ENCODE measurements around the gene TLE2.
"Not testable (repeated sequence)": the region's sequence is repeated elsewhere in the genome, so short reads cannot be mapped to it uniquely, and the experiment has no call there.

TLE2 gene

DNA sequence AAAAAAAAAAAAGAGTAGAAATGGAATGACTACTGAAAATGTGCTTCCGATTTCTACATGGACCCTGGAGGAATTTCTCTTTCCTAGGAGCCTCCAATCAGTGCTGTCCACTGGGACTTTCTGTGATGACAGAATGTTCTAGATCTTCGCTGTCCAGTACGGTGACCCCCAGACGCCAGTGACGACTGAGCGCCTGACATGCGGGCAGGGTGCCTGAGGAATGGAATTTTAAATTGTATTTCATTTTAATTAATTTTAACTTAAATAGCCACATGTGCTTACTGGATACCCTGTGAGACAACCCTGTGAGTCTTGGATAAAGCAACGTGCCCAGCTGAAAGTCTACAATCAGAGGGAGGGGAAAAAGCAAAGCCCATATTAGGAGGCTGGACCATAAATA, 55.9 kb downstream of the TLE2 start:
- in situ Hi-C loops (cut with MboI; ENCODE audit: low sequenced_read_pairs, unreplicated experiment), result no loop called here
- TF ChIP-seq CTCF (IDR thresholded peaks at IDR 0.05; ENCODE audit: borderline replicate concordance, control extremely low read depth, extremely low read depth, insufficient read depth, missing control alignments), result no peak

DNA sequence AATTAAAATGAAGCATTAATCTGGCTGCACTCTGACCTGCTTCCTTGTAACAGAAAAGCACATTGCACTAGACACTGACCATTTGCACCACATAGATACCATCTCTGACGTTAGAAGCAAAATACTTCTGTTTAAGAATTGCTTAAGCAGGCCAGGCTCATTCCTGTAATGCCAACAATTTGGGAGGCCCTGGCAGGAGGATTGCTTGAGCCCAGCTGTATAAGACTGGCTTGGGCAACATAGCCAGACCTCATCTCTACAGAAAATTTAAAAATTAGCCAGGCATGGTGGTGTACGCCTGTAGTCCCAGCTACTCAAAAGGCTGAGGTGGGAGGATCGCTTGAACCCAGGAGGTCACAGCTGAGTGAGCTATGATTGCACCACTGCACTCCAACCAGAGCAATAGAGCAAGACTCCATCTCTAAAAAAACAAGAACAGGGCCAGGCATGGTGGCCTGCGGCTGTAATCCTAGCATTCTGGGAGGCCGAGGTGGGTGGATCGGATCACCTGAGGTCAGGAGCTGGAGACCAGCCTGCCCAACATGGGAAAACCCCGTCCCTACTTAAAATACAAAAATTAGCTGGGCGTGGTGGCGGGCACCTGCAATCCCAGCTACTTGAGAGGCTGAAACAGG, 58.8 kb downstream of the TLE2 start:
- no peak for TF ChIP-seq CTCF (IDR thresholded peaks at IDR 0.05; ENCODE audit: borderline replicate concordance, control extremely low read depth, extremely low read depth, insufficient read depth, missing control alignments)
- DNase-seq (ENCODE audit: low spot score), result no peak
- in situ Hi-C loops (cut with MboI; ENCODE audit: low sequenced_read_pairs, unreplicated experiment), result no loop called here

More for the DNA sequence above, 55.9 kb downstream of the TLE2 start:
- DNase-seq (ENCODE audit: low spot score), result no peak

DNA sequence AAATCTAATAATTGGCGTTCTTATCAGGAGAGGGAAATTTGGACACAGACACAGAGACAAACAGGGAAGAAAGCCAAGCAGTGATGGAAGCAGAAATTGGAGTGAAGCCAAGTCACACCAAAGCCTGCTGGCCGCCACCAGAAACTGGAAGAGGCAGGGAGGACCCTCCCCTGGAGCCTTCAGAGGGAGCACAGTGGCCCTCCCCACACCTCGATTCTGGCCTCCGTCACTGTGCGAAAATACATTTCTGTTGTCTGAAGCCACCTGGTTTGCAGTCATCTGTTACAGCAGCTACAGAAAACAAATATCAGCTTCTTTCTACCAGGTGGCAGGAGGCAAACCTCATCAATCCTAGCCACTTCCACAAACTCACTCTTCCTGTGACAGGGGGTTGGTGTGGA, 60.0 kb downstream of the TLE2 start:
- no peak for DNase-seq (ENCODE audit: low spot score)
- no peak for TF ChIP-seq CTCF (IDR thresholded peaks at IDR 0.05; ENCODE audit: borderline replicate concordance, control extremely low read depth, extremely low read depth, insufficient read depth, missing control alignments)
- in situ Hi-C loops (cut with MboI; ENCODE audit: low sequenced_read_pairs, unreplicated experiment), result no loop called here

- DNase-seq (ENCODE audit: low spot score), result no peak
- in situ Hi-C loops (cut with MboI; ENCODE audit: low sequenced_read_pairs, unreplicated experiment), result no loop called here
- no peak for TF ChIP-seq CTCF (IDR thresholded peaks at IDR 0.05; ENCODE audit: borderline replicate concordance, control extremely low read depth, extremely low read depth, insufficient read depth, missing control alignments)
These were observed 61.1 kb downstream of the TLE2 start for GRCh38 chr19:2967972-2968371.

GRCh38 chr19:2964874-2965273, 64.2 kb downstream of the TLE2 start:
- in situ Hi-C loops (cut with MboI; ENCODE audit: low sequenced_read_pairs, unreplicated experiment), result no loop called here
- TF ChIP-seq CTCF (IDR thresholded peaks at IDR 0.05; ENCODE audit: borderline replicate concordance, control extremely low read depth, extremely low read depth, insufficient read depth, missing control alignments), result no peak
- DNase-seq (ENCODE audit: low spot score), result no peak

DNA sequence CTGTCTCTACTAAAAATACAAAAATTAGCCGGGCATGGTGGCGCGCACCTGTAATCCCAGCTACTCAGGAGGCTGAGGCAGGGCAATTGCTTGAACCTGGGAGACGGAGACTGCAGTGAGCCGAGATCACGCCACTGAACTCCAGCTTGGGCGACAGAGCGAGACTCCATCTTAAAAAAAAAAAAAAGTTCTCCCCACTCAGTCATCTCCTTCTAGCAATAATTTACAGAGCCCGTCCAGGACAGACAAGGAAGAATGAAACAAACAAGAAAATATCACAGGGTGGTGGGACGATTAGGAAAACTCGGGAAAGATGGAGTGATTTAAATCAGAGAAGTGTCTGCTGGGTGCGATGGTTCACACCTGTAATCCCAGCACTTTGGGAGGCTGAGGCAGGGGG, 65.4 kb downstream of the TLE2 start:
- in situ Hi-C loops (cut with MboI; ENCODE audit: low sequenced_read_pairs, unreplicated experiment); DNase-seq (ENCODE audit: low spot score): not testable (repeated sequence)

- in situ Hi-C loops (cut with MboI; ENCODE audit: low sequenced_read_pairs, unreplicated experiment), result no loop called here
These were observed 66.0 kb downstream of the TLE2 start for GRCh38 chr19:2963122-2963521.

More at GRCh38 chr19:2963122-2963521, 66.0 kb downstream of the TLE2 start:
- no peak for TF ChIP-seq CTCF (IDR thresholded peaks at IDR 0.05; ENCODE audit: borderline replicate concordance, control extremely low read depth, extremely low read depth, insufficient read depth, missing control alignments)
- no peak for DNase-seq (ENCODE audit: low spot score)

Data from GM13976 (cell line).